HFF-Myc (cell line): ENCODE data around the gene TSC22D1.
"Not testable (repeated sequence)": the region's sequence is repeated elsewhere in the genome, so short reads cannot be mapped to it uniquely, and the experiment has no call there.

Source experiments
- DNase-seq: peaks from one replicate; pipeline ENCODE4 v3.0.0-alpha.2; 2011; ENCODE audit warnings: low read depth; ENCODE audit errors: extremely low read depth
- H3K4me3 ChIP-seq: replicated peaks from 2 replicates; pipeline ENCODE4 v1.5.1; 2011; ENCODE audit warnings: low read depth, mild to moderate bottlenecking, control low read depth, low read length
- CTCF ChIP-seq: IDR thresholded peaks from 2 replicates; pipeline ENCODE4 v1.5.1; 2012; ENCODE audit warnings: mild to moderate bottlenecking, low read depth, low read length, control low read depth; ENCODE audit errors: missing control alignments

Gene TSC22D1

DNA sequence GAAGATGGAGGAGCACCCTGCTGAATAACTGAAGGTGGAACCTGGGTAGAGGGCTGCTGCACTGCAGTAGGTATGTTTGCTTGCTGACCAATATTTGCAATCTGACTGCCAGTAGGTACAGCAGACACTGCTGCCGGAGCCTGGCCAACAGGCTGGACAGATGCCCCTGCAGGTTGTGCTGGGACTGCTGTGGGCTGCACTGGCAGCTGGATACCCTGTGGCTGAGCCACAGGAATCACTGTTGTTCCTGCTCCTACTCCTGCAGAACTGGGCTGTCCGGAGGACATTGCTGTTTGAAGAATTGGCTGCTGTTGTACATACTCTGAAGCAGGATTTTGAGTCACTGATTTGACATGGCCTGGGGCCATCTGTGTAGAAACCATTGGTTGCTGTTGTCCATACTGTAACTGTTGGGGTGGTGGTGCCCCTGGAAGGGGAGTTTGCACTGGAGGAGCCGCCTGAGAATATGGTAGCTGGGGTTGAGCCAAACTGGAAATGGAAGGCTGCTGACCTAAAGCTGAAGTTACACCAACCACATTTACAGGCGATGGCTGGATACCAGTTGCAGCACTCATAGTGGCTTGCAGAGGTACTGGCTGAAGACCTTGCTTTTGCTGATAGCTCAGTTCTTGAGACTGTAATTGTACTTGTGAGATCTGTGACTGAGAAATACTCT lies 2.2 kb downstream of the TSC22D1 start:
- TF ChIP-seq CTCF: peak; percentile 46
- peak; percentile 54 for DNase-seq
- H3K4me3 ChIP-seq: peak overlapping the region; percentile 86

- peak overlapping the region; percentile 86 for H3K4me3 ChIP-seq
- TF ChIP-seq CTCF: no peak
- DNase-seq: no peak
These were observed 3.1 kb downstream of the TSC22D1 start for GRCh38 chr13:44573071-44573470.

- DNase-seq: no peak
- no peak for TF ChIP-seq CTCF
- no peak overlapping the region for H3K4me3 ChIP-seq
These were observed 9.5 kb downstream of the TSC22D1 start for GRCh38 chr13:44566601-44567000.

DNA sequence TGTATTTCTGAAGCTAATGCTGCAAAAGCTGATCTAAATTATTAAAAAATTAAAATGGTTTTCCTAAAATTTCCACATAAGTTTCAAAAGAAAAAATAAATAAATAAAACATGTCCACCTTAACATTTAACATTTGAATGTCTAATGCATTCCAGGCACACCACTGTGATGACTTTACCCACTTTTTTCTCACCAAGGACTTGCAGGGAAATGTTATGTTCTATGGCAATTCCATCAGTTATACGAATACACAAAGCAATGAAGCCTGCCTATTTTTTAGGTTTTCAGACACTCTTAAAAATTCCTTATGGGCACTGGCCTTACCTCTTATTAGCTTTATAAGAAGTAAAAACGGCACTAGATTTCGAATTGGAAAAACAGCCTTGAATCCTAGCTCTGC lies 10.2 kb downstream of the TSC22D1 start:
- no peak for TF ChIP-seq CTCF
- no peak for DNase-seq
- H3K4me3 ChIP-seq: no peak overlapping the region

- DNase-seq: no peak
- no peak overlapping the region for H3K4me3 ChIP-seq
- TF ChIP-seq CTCF: no peak
These were observed 11.2 kb downstream of the TSC22D1 start for GRCh38 chr13:44564936-44565335.

- DNase-seq: not testable (repeated sequence)
These were observed 13.3 kb downstream of the TSC22D1 start for GRCh38 chr13:44562853-44563252.

DNA sequence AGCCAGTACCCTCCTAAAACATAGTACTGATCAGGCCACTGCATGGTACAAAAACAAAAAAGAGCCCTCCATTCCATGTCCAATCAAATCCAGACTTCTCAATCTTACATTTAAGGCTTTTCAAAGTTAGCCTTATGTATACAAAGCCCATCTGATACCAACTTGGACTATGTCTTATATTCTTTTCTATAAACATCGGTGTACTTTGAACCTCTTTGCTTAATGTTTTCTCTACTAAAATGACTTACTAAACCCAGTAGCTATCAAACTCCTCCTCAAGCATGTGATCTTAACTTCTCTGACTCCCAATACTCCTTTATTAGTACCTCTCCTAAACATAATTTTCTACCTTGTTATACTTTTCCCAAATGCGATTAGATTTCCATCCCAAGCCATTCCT lies 14.8 kb downstream of the TSC22D1 start:
- no peak for TF ChIP-seq CTCF
- DNase-seq: no peak
- H3K4me3 ChIP-seq: no peak overlapping the region

More at GRCh38 chr13:44562853-44563252, 13.3 kb downstream of the TSC22D1 start:
- H3K4me3 ChIP-seq: not testable (repeated sequence)
